Right lobe of liver (tissue), 4 donors: ENCODE results near the gene TBCB.

Experiments
- POLR2A ChIP-seq: fragments of 450-650 bp; IDR thresholded peaks from one replicate; pipeline ENCODE4 v1.6.1; 2017; ENCODE audit warnings: antibody characterized with exemption, mild to moderate bottlenecking
- TF ChIP-seq, protein P1 (sequence below), 4 donors: fragments of 200-600 bp in 3 of 4; fragments of 450-650 bp in 1 of 4; IDR thresholded peaks; one replicate each; pipeline versions ENCODE4 v1.5.1 to v1.8.0; 2016 to 2022; ENCODE audit warnings: antibody characterized with exemption in 4 of 4, mild to moderate bottlenecking in 2 of 4
- donor health status: DM: no; HTN: no; CAD: no.
- donor health status: DM: no; HTN: no; CAD: no.
- donor health status: DM: no; HTN: yes; CAD: no.

DNA sequence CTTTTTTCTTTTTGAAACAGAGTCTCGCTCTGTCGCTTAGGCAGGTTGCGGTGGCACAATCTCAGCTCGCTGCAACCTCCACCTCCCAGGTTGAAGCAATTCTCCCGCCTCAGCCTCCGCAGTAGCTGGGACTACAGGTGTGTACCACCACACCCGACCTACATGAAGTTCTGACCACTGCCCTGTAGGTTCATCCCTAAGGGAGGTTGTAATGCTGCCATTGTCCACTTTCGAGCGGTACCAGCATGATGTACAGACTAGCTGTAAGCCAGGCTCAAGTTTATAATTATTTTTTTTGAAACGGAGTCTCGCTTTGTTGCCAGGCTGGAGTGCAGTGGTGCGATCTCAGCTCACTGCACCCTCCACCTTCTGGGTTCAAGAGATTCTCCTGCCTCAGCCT is 48.5 kb downstream of the TBCB start:
- no peak for TF ChIP-seq POLR2A
- TF ChIP-seq, protein P1, sequence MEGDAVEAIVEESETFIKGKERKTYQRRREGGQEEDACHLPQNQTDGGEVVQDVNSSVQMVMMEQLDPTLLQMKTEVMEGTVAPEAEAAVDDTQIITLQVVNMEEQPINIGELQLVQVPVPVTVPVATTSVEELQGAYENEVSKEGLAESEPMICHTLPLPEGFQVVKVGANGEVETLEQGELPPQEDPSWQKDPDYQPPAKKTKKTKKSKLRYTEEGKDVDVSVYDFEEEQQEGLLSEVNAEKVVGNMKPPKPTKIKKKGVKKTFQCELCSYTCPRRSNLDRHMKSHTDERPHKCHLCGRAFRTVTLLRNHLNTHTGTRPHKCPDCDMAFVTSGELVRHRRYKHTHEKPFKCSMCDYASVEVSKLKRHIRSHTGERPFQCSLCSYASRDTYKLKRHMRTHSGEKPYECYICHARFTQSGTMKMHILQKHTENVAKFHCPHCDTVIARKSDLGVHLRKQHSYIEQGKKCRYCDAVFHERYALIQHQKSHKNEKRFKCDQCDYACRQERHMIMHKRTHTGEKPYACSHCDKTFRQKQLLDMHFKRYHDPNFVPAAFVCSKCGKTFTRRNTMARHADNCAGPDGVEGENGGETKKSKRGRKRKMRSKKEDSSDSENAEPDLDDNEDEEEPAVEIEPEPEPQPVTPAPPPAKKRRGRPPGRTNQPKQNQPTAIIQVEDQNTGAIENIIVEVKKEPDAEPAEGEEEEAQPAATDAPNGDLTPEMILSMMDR (IDR thresholded peaks at IDR 0.05) = no peak
